GM19351 (cell line): ENCODE data around the gene LIMS2.

ENCODE experiments used
- ATAC-seq: cut with Tn5 transposase; IDR thresholded peaks from one replicate; pipeline ENCODE4 v1.9.1; 2021; ENCODE audit warnings: mild to moderate bottlenecking, moderate library complexity; ENCODE audit not compliant: unreplicated experiment

The LIMS2 gene

DNA sequence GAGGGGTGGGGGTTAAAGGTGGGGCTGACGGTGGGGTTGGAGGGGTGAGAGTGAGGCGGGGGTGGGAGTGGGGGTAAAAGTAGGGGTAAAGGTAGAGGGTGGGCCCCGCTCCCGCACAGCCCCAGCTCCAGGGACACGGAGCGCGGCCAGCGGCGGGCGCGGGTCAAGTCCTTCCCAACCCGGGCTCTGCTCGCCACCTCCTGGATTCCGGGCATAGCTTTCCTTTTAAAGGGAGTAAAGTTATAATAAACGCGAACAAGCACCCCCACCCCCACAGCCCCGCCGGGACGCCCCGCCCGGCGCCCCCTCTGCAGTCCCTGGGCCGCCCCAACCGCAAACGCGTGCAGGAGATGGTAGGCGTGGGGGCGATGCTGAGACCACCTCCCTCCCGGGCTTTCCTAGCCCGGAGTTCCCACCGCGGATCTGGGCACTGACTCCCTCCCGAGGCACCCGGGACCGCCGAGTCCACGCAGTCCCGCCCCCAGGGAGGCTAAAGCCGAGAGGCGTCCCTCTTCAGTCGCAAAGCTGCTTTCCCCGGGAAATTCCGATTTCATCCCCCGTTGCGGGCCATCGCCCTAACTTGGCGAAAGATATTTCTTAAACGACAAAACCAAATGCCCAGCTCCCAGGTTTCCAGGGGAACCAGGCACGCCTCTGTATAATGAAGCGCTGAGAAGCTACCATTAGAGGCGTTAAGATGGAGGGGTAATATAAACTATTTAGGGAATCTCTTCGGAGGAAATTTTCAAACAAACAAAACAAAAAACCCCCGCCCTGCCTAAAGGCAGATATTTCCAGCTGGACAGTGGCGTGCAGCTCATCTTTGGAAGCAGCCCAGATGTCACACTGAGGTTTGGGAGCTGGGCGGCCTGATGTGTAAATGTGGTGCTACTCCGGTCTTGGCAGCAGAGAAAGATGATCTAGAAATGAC is at the start of gene LIMS2:
TSS of gene LIMS2 (minus strand) at position 200 of the 931 bp plus-strand sequence. CDS start 506 bp downstream, outside the sequence.
- no peak for ATAC-seq

- no peak for ATAC-seq
Observed at GRCh38 chr2:127722807-127723206, 47.5 kb upstream of the LIMS2 start.

DNA sequence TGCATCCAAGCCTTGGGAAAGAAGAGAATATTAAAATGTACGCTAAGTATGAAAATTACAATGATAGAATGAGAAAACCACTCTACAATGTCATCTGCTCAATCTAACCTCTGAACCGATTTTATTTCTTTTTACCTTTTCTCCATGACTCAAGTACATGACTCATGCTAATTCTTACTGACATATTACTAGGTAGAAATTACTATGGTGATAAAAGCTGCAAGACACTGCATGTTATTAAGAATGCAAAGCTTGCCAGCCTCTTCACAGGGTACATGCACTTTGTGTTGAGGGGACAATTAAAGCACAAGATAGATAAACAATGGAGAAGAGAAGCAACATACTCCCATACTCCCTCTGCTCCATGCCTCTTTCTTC is 46.6 kb upstream of the LIMS2 start:
- ATAC-seq, result no peak

GRCh38 chr2:127721311-127721977 is 46.1 kb upstream of the LIMS2 start:
- ATAC-seq, result no peak

DNA sequence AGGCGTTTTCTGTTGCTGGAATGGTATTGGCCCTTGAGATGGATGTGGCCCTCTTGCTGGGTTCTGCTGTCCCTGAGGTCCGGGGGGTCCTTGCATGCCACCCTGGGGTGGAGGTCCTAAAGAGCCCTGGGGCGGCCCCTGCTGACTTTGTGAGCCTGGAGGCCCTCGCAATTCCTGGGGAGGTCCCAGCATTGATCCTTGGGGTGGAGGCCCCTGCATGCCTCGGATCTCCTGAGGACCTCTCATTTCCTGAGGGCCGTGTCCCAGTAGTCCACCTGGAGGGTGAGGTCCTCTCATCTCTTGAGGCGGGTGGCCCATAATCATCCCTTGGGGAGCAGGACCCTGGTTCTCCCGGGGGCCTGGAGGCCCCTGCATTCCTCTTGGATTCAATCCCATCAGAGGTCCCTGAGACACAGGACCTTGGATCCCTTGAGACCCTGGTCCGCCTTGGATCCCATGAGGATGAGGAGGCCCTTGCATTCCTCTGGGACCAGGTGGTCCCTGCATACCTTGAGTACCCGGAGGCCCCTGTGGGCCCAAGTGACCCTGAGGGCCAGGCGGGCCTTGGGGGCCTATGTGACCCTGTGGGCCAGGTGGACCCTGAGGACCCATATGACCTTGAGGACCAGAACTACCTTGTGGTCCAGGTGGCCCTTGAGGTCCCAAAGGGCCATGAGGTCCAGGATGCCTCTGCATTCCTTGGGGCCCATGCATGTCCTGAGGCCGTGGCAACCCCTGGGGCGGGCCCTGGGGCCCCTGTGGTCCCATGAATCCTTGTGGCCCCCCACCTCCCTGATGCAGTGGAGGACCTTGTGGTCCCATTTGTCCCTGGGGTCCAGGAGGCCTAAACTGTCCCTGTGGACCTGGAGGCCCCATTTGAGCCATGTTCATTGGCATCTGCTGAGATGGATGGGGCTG is 44.2 kb upstream of the LIMS2 start:
- ATAC-seq, result no peak

- ATAC-seq, result no peak
Observed at GRCh38 chr2:127718271-127718670, 42.9 kb upstream of the LIMS2 start.

DNA sequence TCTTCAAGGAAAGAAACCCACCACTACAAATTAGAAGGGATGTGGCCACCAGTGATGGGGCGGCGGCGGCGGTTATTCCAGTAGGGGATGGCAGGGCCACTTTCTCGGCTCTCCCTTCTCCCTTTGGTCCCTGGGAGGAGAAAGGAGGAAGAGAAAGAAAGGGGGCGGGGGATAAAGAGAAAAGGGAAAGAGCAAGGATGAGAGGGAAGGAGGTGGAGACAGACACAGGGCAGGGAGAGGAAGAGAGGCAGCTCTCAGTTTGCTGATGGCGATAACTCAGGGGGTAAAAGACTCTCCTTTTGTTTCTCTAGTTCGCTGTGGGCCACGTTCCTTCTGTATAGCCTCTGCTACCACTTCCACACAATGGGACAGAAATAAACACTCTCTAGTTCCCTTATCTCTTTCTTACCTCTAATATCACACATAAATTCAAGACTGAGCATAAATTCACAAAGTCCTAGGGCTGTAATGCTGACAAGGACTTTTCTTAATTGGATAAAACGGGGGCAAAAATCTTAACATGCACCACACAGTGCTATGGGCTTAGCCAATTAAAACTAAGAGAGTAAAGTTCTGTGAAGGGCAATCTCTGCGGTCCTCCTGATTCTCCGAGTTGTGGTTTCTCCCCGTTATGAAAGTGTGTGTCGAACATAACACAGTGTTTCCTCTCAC is 40.6 kb upstream of the LIMS2 start:
- ATAC-seq, result no peak

- ATAC-seq, result no peak
Observed at GRCh38 chr2:127713562-127713961, 38.2 kb upstream of the LIMS2 start.

DNA sequence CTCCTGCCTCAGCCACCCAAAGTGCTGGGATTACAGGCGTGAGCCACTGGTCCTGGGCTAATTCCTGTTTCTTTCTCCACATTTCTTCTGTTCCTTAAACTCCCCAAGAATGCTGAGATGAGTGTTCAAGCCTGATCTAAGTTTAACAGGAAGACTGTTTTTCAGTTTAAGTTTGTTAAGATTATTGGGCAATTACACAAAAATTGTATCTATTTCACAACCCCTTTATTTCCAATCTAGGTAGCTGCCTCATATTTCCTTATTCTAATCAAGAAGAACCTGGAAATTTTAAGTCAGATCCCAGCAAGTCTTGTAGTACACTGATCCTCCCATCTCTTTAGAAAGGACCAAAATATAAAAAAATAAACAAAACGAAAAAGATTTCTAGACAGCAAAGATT is 37.7 kb upstream of the LIMS2 start:
- no peak for ATAC-seq

DNA sequence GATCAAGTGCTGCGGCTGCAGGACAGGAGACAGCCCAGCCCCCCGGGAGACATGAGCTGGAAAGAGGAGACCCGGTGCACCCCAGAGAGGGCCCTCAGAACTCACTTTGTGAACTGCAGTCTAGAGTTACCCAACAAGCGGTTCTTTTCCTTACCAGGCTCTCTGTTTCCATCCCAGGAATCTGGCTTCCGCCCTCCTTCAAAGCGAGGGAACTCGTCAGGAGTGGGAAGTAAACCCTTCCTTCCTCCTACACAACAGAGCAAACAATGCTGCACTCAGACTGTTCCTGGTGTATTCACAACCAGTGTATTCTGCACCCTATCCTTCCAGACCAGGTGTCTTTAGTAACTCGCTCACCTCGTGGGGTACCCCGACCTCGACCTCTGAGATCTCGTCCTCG is 34.0 kb upstream of the LIMS2 start:
- no peak for ATAC-seq

GRCh38 chr2:127707890-127708648 is 32.7 kb upstream of the LIMS2 start:
- ATAC-seq, result no peak

GRCh38 chr2:127706215-127706990 is 31.1 kb upstream of the LIMS2 start:
- ATAC-seq, result no peak

- ATAC-seq, result no peak
Observed at GRCh38 chr2:127705391-127706065, 30.2 kb upstream of the LIMS2 start.

DNA sequence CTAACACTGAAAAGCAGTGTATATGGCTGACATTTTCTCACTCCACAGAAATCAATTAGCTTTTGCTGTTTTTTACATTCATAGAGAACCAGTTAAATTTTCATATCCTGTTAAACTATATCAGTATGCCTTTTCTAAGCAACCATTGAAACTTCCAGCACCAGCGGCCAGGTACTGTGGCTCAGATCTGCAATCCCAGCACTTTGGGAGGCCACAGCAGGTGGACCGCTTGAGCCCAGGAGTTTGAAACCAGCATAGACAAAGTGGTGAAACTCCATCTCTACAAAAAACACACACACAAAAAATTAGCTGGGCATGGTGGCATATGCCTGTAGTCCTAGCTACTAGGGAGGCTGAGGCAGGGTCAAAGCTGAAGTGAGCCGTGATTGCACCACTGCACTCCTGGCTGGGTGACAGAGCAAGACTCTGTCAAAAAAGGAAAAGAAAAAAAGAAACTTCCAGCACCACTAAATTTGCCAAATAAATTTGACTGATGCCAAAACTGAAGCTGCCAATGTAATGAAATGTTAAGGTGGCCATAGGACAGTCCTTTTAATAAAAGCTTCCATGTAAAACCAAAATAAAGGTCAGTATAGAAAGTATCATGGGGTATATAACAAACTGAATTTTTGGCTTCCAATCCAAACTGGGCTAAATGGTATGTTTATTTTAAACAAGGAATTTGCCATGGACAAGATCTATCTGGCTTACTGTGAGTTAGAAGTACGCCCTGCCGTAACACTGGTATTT is 29.5 kb upstream of the LIMS2 start:
- no peak for ATAC-seq

GRCh38 chr2:127703282-127703681 is 28.0 kb upstream of the LIMS2 start:
- no peak for ATAC-seq

DNA sequence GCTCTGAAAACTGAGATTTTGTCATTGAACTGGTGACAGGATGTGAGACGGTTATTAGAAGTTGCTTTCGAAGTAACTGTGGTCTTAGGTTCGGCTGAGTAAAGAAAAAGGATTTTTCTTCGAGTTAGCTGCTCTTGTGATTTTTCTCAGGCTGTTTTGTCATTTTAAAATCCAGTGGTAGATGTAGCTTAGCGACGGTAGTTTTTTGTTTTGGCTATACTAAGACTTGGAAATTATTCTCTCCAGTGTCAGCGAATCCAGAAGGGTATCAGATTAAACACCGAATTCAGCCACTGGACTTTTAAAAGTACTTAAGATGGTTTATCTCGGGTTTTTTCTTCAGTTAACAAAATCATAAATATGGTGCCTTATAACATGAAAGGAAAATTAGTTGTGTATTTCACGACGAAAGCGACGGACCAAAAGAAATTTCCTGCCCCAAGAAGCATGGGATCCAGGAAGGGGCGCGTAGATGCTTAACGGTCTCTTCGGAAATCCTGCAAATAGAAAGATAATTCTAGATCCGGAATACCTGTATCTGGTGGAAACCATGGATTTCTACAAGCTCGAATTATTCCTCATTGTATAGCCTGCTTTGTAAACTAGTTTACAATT is 27.2 kb upstream of the LIMS2 start:
- no peak for ATAC-seq

DNA sequence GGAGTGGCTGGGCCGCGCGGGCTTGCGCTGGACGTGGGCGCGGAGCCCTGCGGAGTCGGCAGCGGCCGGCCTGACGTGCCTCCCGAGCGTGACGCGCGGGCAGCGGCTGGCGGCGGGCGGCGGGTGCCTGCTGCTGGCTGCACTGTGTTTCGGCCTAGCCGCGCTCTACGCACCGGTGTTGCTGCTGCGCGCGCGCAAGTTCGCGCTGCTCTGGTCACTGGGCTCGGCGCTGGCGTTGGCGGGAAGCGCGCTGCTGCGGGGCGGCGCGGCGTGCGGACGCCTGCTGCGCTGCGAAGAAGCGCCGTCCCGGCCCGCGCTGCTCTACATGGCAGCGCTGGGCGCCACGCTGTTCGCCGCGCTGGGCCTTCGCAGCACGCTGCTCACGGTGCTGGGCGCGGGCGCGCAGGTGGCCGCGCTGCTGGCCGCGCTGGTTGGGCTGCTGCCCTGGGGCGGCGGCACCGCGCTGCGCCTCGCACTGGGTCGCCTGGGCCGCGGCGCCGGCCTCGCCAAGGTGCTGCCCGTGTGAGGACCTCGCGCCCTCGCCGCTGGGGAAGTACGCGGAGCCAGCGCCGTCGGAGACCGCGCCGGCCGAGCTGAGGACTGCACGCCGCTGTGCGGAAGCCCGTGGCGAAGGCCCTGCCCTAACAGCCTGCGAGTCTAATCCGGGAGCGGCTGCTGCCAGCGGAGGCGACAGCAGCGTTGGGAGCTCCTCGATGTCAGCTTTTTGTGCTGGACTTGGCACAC is 26.5 kb upstream of the LIMS2 start:
- peak; percentile 39 for ATAC-seq
